Heart right ventricle (tissue), 16 donors: ENCODE results near the gene ZNF618. TPM values are rescaled to one million over a fixed set of nuclear protein-coding genes. Genes with fewer than 3 reads are reported as not detected.

ENCODE experiments used
- ATAC-seq, 8 donors: fragments of 200-7000 bp; cut with Tn5 transposase; one replicate each; pipeline ENCODE4 v1.9.1; 2020; ENCODE audit warnings: mild to moderate bottlenecking in 8 of 8, moderate library complexity in 8 of 8, moderate number of reproducible peaks in 1 of 8
- DNase-seq, 2 donors: peaks; one replicate each; pipeline ENCODE4 v3.0.0-alpha.2; 2020
- H3K27ac ChIP-seq, 10 donors: fragments of 200-600 bp; sonication (generic) in 2 of 10; one replicate each; pipeline versions ENCODE4 v1.5.0 to v1.8.0; 2020 to 2022; ENCODE audit warnings: mild to moderate bottlenecking in 3 of 10
- H3K27me3 ChIP-seq, 7 donors: fragments of 200-600 bp; one replicate each; pipeline ENCODE4 v1.8.0; 2021 to 2022; ENCODE audit warnings: mild to moderate bottlenecking in 2 of 7
- H3K36me3 ChIP-seq, 9 donors: fragments of 200-600 bp; sonication (generic) in 1 of 9; one replicate each; pipeline versions ENCODE4 v1.5.0 to v1.8.0; 2020 to 2022; ENCODE audit warnings: mild to moderate bottlenecking in 2 of 9
- H3K4me1 ChIP-seq, 9 donors: fragments of 200-600 bp; sonication (generic) in 1 of 9; one replicate each; pipeline versions ENCODE4 v1.5.0 to v1.8.0; 2020 to 2022; ENCODE audit warnings: mild to moderate bottlenecking in 4 of 9
- H3K4me3 ChIP-seq, 10 donors: fragments of 200-600 bp; sonication (generic) in 2 of 10; one replicate each; pipeline versions ENCODE4 v1.5.0 to v1.8.0; 2020 to 2022; ENCODE audit warnings: mild to moderate bottlenecking in 7 of 10, moderate library complexity in 2 of 10
- H3K9me3 ChIP-seq, 11 donors: fragments of 200-600 bp in 10 of 11; sonication (generic) in 2 of 11; one replicate each; pipeline versions ENCODE4 v1.5.0 to v1.8.0; 2013 to 2022; ENCODE audit warnings: mild to moderate bottlenecking in 2 of 11, control low read depth in 1 of 11, moderate library complexity in 1 of 11
- WGBS, 2 donors: extraction: QIAGEN DNeasy Blood & Tissue Kit; methylation state at CpG; one replicate each; pipeline ENCODE4 v1.1.7; 2013; ENCODE audit warnings: inconsistent platforms in 1 of 2; 5-methylcytosine and 5-hydroxymethylcytosine counted together
- intact Hi-C, 10 donors: fragments of 100-400 bp; cut with DNase I; formaldehyde crosslinking; loops; one replicate each; pipeline versions ENCODE4 v1.11.1 to v1.14.2; 2022
- polyA plus RNA-seq, 2 donors: library from polyadenylated mRNA; stranded (reverse); fragments of 200-250 nt; gene quantifications; one replicate each; pipeline ENCODE4 v1.2.3, GENCODE V29; 2013
- total RNA-seq, 10 donors: library from RNA; stranded (reverse); fragmentation: NEBNext Ultra II Directional in 3 of 10; extraction: Animal tissue kit (Norgen Biotek cat#: 25700) in 3 of 10; gene quantifications; one replicate each; pipeline versions ENCODE4 v1.2.1 to v1.2.4, GENCODE V29; 2021 to 2023
- TF ChIP-seq, protein P1 (sequence below), 9 donors: fragments of 200-600 bp; sonication (generic) in 2 of 9; IDR thresholded peaks; one replicate each; pipeline versions ENCODE4 v1.5.0 to v1.8.0; 2021 to 2022; ENCODE audit warnings: antibody characterized with exemption in 9 of 9, mild to moderate bottlenecking in 5 of 9, moderate library complexity in 1 of 9
- donor health status: Arrhythmogenic right ventricular cardiomyopathy.
- donor health status: ischemic (EF 13 %, LVEDD 7.1; RV severe dilation, severe dysfunction).
- donor health status: healthy with polysubstance abuse.
- donor health status: DM: no; HTN: yes; CAD: no.
- donor health status: DM: no; HTN: no; CAD: no.
- donor health status: ischemic (EF 25% LVEDD 6.9; RV normal size, moderate dysfunction).
- donor health status: ischemic (EF 25% LVEDD 5.7; RV mildly dilated, moderate dysfunction).
- donor health status: healthy.
- donor health status: DM: yes; HTN: yes; CAD: no.
- donor health status: Ischemic cardiomyopathy.
- donor health status: ischemic (EF 35%, LVEDD 5.7; RV mildly dilated, moderate dysfunction).
- donor health status: nonischemic (EF 11% LVEDD 7.7; RV severe dilation, severe dysfunction).
- donor health status: DM: yes; HTN: yes; CAD: no.
- donor health status: PGD.
- donor health status: ischemic (EF 29% LVEDD 5.4; RV normal size, mild dysfunction).
- donor health status: nonischemic (EF 23%, LVEDD 6.1; RV moderate dilation, normal function).

The ZNF618 gene
- total and polyA plus RNA-seq, 12 donors = 0.59 to 2.5 (median 1.6) TPM

- intact Hi-C loops = loop anchor here in 2 of 10 donors (10.0 kb wide), 2 partner anchors 58 to 162 kb away; no protein-coding TSS in a partner anchor
- H3K36me3 ChIP-seq = peaks cover 0 to 6% (median 0%) of the 10 kb centered on the region in 9 donors
- TF ChIP-seq, protein P1, sequence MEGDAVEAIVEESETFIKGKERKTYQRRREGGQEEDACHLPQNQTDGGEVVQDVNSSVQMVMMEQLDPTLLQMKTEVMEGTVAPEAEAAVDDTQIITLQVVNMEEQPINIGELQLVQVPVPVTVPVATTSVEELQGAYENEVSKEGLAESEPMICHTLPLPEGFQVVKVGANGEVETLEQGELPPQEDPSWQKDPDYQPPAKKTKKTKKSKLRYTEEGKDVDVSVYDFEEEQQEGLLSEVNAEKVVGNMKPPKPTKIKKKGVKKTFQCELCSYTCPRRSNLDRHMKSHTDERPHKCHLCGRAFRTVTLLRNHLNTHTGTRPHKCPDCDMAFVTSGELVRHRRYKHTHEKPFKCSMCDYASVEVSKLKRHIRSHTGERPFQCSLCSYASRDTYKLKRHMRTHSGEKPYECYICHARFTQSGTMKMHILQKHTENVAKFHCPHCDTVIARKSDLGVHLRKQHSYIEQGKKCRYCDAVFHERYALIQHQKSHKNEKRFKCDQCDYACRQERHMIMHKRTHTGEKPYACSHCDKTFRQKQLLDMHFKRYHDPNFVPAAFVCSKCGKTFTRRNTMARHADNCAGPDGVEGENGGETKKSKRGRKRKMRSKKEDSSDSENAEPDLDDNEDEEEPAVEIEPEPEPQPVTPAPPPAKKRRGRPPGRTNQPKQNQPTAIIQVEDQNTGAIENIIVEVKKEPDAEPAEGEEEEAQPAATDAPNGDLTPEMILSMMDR (IDR thresholded peaks at IDR 0.05) = no peak
- H3K27ac ChIP-seq = no peak overlapping the region
- DNase-seq = no peak
- no peaks in the 10 kb centered on the region for H3K27me3 ChIP-seq
- H3K4me1 ChIP-seq = peaks cover 0 to 6% (median 0%) of the 10 kb centered on the region in 9 donors
- ATAC-seq = peak in 1 of 8 donors; percentile 61
- peaks cover 0 to 7% (median 0%) of the 10 kb centered on the region in 11 donors for H3K9me3 ChIP-seq
- H3K4me3 ChIP-seq = no peak overlapping the region
- 84 to 92% methylated on average over 5 of the region's 5 CpGs for WGBS, 2 donors
Observed at GRCh38 chr9:113966394-113966793, 90.3 kb downstream of the ZNF618 start.

- DNase-seq = no peak
- TF ChIP-seq, protein P1 (IDR thresholded peaks at IDR 0.05) = no peak
- 80 to 84% methylated on average over 5 of the region's 5 CpGs for WGBS, 2 donors
- intact Hi-C loops = loop anchor here in 2 of 10 donors (10.0 kb wide), 2 partner anchors 57 to 163 kb away; no protein-coding TSS in a partner anchor
- Histone ChIP-seq H3K27me3 (no peaks in the 10 kb centered on the region), H3K36me3 (peaks cover 0 to 6% (median 0%) of the 10 kb centered on the region in 9 donors), H3K27ac (no peak overlapping the region), H3K4me1 (peaks cover 0 to 6% (median 0%) of the 10 kb centered on the region in 9 donors), H3K9me3 (peaks cover 0 to 7% (median 0%) of the 10 kb centered on the region in 11 donors), H3K4me3 (no peak overlapping the region)
- no peak for ATAC-seq
Observed at GRCh38 chr9:113967380-113967779, 91.3 kb downstream of the ZNF618 start.

DNA sequence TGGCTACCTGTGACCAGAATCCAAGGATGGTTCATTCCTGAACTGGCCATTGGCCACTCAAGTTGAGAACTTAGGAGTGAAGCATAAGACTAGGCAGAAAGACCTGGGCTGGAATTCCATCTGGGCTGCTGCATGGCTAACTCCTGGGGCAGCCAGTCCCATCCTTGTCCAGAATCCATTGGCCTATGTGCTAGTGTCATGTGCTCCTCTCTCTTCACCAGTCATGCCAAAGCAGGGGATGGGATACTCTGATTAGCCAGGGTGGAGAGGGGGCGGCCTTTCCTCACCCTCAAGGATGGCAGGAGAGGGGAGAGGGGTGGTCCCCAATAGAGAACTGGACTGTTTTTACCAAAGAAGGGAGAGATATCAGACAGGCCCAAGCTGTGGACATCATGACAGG, 93.2 kb downstream of the ZNF618 start:
- H3K4me3 ChIP-seq = no peak overlapping the region
- H3K4me1 ChIP-seq = peaks cover 0 to 17% (median 3%) of the 10 kb centered on the region in 9 donors
- ATAC-seq (no peak), DNase-seq (no peak)
- H3K27ac ChIP-seq = no peak overlapping the region
- no peaks in the 10 kb centered on the region for H3K27me3 ChIP-seq
- TF ChIP-seq, protein P1 (IDR thresholded peaks at IDR 0.05) = no peak
- WGBS, 2 donors = 100% methylated on average over 1 of the region's 1 CpG
- intact Hi-C loops = loop anchor here in 2 of 10 donors (10.0 kb wide), 2 partner anchors 55 to 165 kb away; no protein-coding TSS in a partner anchor
- H3K9me3 ChIP-seq = peaks cover 0 to 7% (median 0%) of the 10 kb centered on the region in 11 donors
- peaks cover 0 to 6% (median 0%) of the 10 kb centered on the region in 9 donors for H3K36me3 ChIP-seq

DNA sequence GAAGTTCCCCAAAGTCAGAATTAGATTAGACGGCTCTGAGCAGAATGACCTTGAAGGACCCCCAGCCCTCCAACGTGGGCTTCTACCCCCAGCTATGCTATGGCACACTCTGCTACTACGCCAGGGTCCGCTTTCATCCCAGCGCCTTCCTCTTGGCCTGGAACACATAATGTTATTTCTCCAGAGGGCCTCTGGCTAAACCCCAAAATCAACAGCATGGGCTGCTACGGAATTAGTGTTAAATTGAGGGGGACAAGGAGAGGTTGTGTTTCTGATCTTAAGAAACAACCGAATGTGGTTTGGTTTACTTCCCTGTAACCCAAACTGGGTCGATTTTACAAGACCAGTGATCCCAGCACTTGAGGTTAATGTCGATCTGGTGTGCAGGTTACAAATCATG, 97.1 kb downstream of the ZNF618 start:
- Histone ChIP-seq H3K27me3 (no peaks in the 10 kb centered on the region), H3K4me1 (peaks cover 0 to 14% (median 0%) of the 10 kb centered on the region in 9 donors), H3K36me3 (peaks cover 0 to 6% (median 0%) of the 10 kb centered on the region in 9 donors), H3K4me3 (no peak overlapping the region), H3K9me3 (peaks cover 0 to 7% (median 0%) of the 10 kb centered on the region in 11 donors), H3K27ac (no peak overlapping the region)
- intact Hi-C loops = no loop called here
- TF ChIP-seq, protein P1 (IDR thresholded peaks at IDR 0.05) = no peak
- no peak for ATAC-seq
- no peak for DNase-seq
- WGBS, 2 donors = 68 to 69% methylated on average over 9 of the region's 9 CpGs
